BE2C (cell line): ENCODE results near the gene KCND2.

Experiments used
- DNase-seq: peaks from one replicate; pipeline ENCODE4 v3.0.0-alpha.2; 2020
- H3K27me3 ChIP-seq: fragments of 250-450 bp; sonication (Bioruptor Pico); 2 replicates; pipeline ENCODE4 v1.5.1; 2020; ENCODE audit warnings: mild to moderate bottlenecking
- H3K36me3 ChIP-seq: fragments of 250-450 bp; sonication (Bioruptor Pico); 2 replicates; pipeline ENCODE4 v1.5.1; 2020; ENCODE audit warnings: mild to moderate bottlenecking
- H3K4me1 ChIP-seq: fragments of 250-450 bp; sonication (Bioruptor Pico); 2 replicates; pipeline ENCODE4 v1.5.1; 2020
- H3K4me3 ChIP-seq: 2 replicates; pipeline ENCODE4 v1.5.1; 2011; ENCODE audit warnings: low read depth, low read length
- H3K9me3 ChIP-seq: fragments of 250-450 bp; sonication (Bioruptor Pico); 2 replicates; pipeline ENCODE4 v1.5.1; 2020
- CTCF ChIP-seq: IDR thresholded peaks from 2 replicates; pipeline ENCODE4 v1.5.1; 2012; ENCODE audit warnings: mild to moderate bottlenecking, low read depth, low read length

Gene KCND2

GRCh38 chr7:120512701-120513100 is 239.7 kb downstream of the KCND2 start:
- TF ChIP-seq CTCF: no peak
- Histone ChIP-seq H3K36me3 (no peaks in the 10 kb centered on the region), H3K4me3 (no peak overlapping the region), H3K27me3 (no peaks in the 10 kb centered on the region), H3K9me3 (no peaks in the 10 kb centered on the region), H3K4me1 (no peaks in the 10 kb centered on the region)
- DNase-seq: no peak

- Histone ChIP-seq H3K4me3 (no peak overlapping the region), H3K36me3 (no peaks in the 10 kb centered on the region), H3K9me3 (no peaks in the 10 kb centered on the region), H3K4me1 (no peaks in the 10 kb centered on the region), H3K27me3 (no peaks in the 10 kb centered on the region)
- no peak for TF ChIP-seq CTCF
- DNase-seq: no peak
Observed at GRCh38 chr7:120519224-120519623, 246.2 kb downstream of the KCND2 start.

GRCh38 chr7:120521761-120522737 is 249.1 kb downstream of the KCND2 start:
- no peaks in the 10 kb centered on the region for H3K27me3 ChIP-seq
- H3K36me3 ChIP-seq: no peaks in the 10 kb centered on the region
- no peak for TF ChIP-seq CTCF
- no peaks in the 10 kb centered on the region for H3K9me3 ChIP-seq
- DNase-seq: no peak
- no peak overlapping the region for H3K4me3 ChIP-seq
- H3K4me1 ChIP-seq: no peaks in the 10 kb centered on the region

GRCh38 chr7:120523985-120524384 is 251.0 kb downstream of the KCND2 start:
- Histone ChIP-seq H3K27me3 (no peaks in the 10 kb centered on the region), H3K36me3 (no peaks in the 10 kb centered on the region), H3K4me3 (no peak overlapping the region), H3K4me1 (no peaks in the 10 kb centered on the region), H3K9me3 (no peaks in the 10 kb centered on the region)
- no peak for DNase-seq
- TF ChIP-seq CTCF: no peak

GRCh38 chr7:120526902-120527509 is 254.0 kb downstream of the KCND2 start:
- H3K27me3 ChIP-seq: no peaks in the 10 kb centered on the region
- H3K4me3 ChIP-seq: no peak overlapping the region
- TF ChIP-seq CTCF: no peak
- no peaks in the 10 kb centered on the region for H3K9me3 ChIP-seq
- H3K36me3 ChIP-seq: no peaks in the 10 kb centered on the region
- no peak for DNase-seq
- no peaks in the 10 kb centered on the region for H3K4me1 ChIP-seq

GRCh38 chr7:120529736-120530135 is 256.8 kb downstream of the KCND2 start:
- TF ChIP-seq CTCF: no peak
- H3K4me1 ChIP-seq: no peaks in the 10 kb centered on the region
- H3K9me3 ChIP-seq: no peaks in the 10 kb centered on the region
- no peak overlapping the region for H3K4me3 ChIP-seq
- DNase-seq: no peak
- no peaks in the 10 kb centered on the region for H3K36me3 ChIP-seq
- H3K27me3 ChIP-seq: no peaks in the 10 kb centered on the region
